ENCODE results near the gene GPC5. TPM values are rescaled to one million over a fixed set of nuclear protein-coding genes. Genes with fewer than 3 reads are reported as not detected.

Gene GPC5
- total RNA-seq, 1 donor from 2014 or later, result 0.07 TPM

DNA sequence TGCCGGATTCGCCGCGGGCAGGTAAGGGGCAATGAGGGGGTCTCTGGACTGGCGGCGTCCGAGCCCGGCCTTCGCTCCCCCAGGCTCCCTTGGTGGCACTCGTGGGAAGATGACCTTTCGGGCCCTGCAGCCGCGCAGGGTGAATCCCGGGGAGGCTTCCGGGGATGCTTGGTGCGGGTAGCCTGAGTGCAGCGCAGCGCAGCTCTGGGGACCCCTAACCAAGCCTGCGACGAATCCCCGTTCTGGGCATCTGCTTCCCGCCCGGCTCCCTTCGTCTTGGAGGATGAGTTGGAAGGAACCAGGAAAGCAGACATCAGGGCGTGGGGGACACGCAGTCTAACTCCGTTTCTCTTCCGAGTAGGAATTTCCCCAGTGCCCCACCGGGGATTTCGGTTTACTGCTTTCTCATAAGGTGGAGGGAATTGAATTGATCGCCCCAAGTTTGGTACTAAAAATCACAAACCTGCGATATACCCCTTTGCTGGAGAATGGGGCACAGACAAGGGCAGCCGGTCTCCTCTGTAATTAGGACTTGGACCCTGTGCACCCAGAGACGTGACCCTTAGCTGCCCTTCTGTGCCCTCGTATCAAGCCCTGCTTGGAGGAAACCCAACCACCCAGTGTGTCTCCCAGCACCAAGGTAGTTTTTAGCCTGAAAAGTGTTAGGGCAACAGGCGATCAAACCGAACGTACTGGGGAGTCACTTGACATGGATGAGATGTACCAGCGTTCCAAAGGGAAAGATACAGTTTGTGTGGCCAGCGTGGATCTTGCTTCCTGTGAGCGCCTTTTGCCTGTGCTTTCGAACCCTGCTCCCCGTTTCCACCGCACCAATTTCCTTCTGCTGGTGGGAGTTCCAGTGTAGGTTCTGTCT lies 1.0 kb downstream of the GPC5 start:
- Histone ChIP-seq H3F3A (ENCODE audit: low read depth) (no peaks in the 10 kb centered on the region), H3K4me3 (peak overlapping the region; percentile 62), H3K27ac (no peak overlapping the region), H3K9ac (no peak overlapping the region), H4K20me1 (ENCODE audit: low read depth) (peaks cover 16% of the 10 kb centered on the region), H3K36me3 (no peaks in the 10 kb centered on the region), H3K4me1 (no peaks in the 10 kb centered on the region), H3K79me2 (ENCODE audit: low read depth) (no peaks in the 10 kb centered on the region), H3K9me3 (ENCODE audit: low read depth) (no peaks in the 10 kb centered on the region), H2AFZ (replicated peaks) (peak overlapping the region; percentile 74), H3K27me3 (peaks cover 93% of the 10 kb centered on the region), H3K4me2 (peak overlapping the region; percentile 90)
- peak overlapping the region; percentile 81 for H3K4me3 Mint-ChIP-seq
- DNase-seq (ENCODE audit: low spot score), result peak; percentile 34
- H3K9me3 Mint-ChIP-seq, result no peaks in the 10 kb centered on the region
- TF ChIP-seq, protein P1, sequence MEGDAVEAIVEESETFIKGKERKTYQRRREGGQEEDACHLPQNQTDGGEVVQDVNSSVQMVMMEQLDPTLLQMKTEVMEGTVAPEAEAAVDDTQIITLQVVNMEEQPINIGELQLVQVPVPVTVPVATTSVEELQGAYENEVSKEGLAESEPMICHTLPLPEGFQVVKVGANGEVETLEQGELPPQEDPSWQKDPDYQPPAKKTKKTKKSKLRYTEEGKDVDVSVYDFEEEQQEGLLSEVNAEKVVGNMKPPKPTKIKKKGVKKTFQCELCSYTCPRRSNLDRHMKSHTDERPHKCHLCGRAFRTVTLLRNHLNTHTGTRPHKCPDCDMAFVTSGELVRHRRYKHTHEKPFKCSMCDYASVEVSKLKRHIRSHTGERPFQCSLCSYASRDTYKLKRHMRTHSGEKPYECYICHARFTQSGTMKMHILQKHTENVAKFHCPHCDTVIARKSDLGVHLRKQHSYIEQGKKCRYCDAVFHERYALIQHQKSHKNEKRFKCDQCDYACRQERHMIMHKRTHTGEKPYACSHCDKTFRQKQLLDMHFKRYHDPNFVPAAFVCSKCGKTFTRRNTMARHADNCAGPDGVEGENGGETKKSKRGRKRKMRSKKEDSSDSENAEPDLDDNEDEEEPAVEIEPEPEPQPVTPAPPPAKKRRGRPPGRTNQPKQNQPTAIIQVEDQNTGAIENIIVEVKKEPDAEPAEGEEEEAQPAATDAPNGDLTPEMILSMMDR (IDR thresholded peaks at IDR 0.05), result no peak
- TF ChIP-seq EZH2phosphoT487 (IDR thresholded peaks at IDR 0.05) (peak; percentile 62), EZH2 (IDR thresholded peaks at IDR 0.05) (peak; percentile 80)
- H3K36me3 Mint-ChIP-seq, result no peaks in the 10 kb centered on the region
- H3K27me3 Mint-ChIP-seq (ENCODE audit: insufficient read depth, low read depth), result peaks cover 27% of the 10 kb centered on the region
- no peak overlapping the region for H3K27ac Mint-ChIP-seq
- H3K4me1 Mint-ChIP-seq, result peaks cover 5% of the 10 kb centered on the region

DNA sequence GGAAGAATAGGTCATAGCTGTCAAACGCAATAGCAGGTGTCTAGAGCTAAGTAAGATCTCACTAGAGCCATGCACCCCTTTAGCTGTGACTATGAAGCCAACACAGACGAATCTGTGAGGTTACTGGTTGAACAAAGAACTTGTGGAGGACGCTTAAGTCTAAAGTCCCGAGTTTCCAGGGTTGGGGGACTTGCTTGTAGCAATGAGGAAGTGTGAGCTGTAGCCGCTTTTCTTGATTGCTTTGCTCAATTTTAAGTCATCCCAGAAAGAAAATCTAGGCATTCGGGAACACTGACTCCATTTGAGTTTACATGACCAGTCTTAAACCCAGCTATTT lies 1.6 kb downstream of the GPC5 start:
- peak; percentile 4 for DNase-seq (ENCODE audit: low spot score)
- H3K79me2 ChIP-seq (ENCODE audit: low read depth), result no peaks in the 10 kb centered on the region
- no peaks in the 10 kb centered on the region for H3F3A ChIP-seq (ENCODE audit: low read depth)
- no peaks in the 10 kb centered on the region for H3K9me3 ChIP-seq (ENCODE audit: low read depth)
- H3K27ac ChIP-seq, result no peak overlapping the region
- no peak overlapping the region for H2AFZ ChIP-seq (replicated peaks)
- TF ChIP-seq, protein P1 (IDR thresholded peaks at IDR 0.05), result no peak
- no peak for TF ChIP-seq EZH2 (IDR thresholded peaks at IDR 0.05)
- no peak for TF ChIP-seq EZH2phosphoT487 (IDR thresholded peaks at IDR 0.05)
- no peaks in the 10 kb centered on the region for H3K36me3 ChIP-seq
- peaks cover 27% of the 10 kb centered on the region for H3K27me3 Mint-ChIP-seq (ENCODE audit: insufficient read depth, low read depth)
- H3K4me3 Mint-ChIP-seq, result peak overlapping the region; percentile 81
- no peaks in the 10 kb centered on the region for H3K4me1 ChIP-seq
- peaks cover 16% of the 10 kb centered on the region for H4K20me1 ChIP-seq (ENCODE audit: low read depth)
- H3K4me1 Mint-ChIP-seq, result peaks cover 5% of the 10 kb centered on the region
- no peaks in the 10 kb centered on the region for H3K9me3 Mint-ChIP-seq
- no peak overlapping the region for H3K4me2 ChIP-seq
- H3K27ac Mint-ChIP-seq, result no peak overlapping the region
- peaks cover 88% of the 10 kb centered on the region for H3K27me3 ChIP-seq
- no peak overlapping the region for H3K4me3 ChIP-seq
- no peaks in the 10 kb centered on the region for H3K36me3 Mint-ChIP-seq
- no peak overlapping the region for H3K9ac ChIP-seq

DNA sequence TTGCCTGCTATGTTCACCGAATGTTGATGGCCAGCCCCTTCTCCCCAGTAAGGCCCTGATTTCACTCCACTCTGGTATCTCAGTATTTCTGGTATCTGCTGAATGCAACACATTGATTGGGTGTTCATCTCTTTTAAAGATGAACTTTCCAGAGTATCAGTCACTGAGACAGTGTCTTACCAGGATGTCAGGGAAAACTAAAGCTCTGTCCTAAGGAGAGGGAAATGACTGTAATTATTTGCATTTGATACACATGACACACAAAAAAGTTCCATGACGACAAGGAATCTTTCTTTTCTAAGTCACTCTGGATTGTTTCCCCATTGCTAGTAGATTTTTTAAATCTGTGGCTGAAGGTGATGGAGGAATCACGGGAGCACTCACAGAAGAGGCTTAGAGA lies 2.2 kb downstream of the GPC5 start:
- H3K4me2 ChIP-seq, result no peak overlapping the region
- no peak for TF ChIP-seq EZH2phosphoT487 (IDR thresholded peaks at IDR 0.05)
- no peak for TF ChIP-seq EZH2 (IDR thresholded peaks at IDR 0.05)
- TF ChIP-seq, protein P1 (IDR thresholded peaks at IDR 0.05), result no peak
- peaks cover 5% of the 10 kb centered on the region for H3K4me1 Mint-ChIP-seq
- DNase-seq (ENCODE audit: low spot score), result no peak
- H3K27ac Mint-ChIP-seq, result no peak overlapping the region
- H3K36me3 Mint-ChIP-seq, result no peaks in the 10 kb centered on the region
- peaks cover 27% of the 10 kb centered on the region for H3K27me3 Mint-ChIP-seq (ENCODE audit: insufficient read depth, low read depth)
- H3F3A ChIP-seq (ENCODE audit: low read depth), result no peaks in the 10 kb centered on the region
- H4K20me1 ChIP-seq (ENCODE audit: low read depth), result peaks cover 16% of the 10 kb centered on the region
- H3K79me2 ChIP-seq (ENCODE audit: low read depth), result no peaks in the 10 kb centered on the region
- no peak overlapping the region for H2AFZ ChIP-seq (replicated peaks)
- H3K9me3 ChIP-seq (ENCODE audit: low read depth), result no peaks in the 10 kb centered on the region
- no peaks in the 10 kb centered on the region for H3K36me3 ChIP-seq
- H3K4me3 Mint-ChIP-seq, result peak overlapping the region; percentile 24
- no peak overlapping the region for H3K4me3 ChIP-seq
- no peak overlapping the region for H3K27ac ChIP-seq
- H3K27me3 ChIP-seq, result peaks cover 82% of the 10 kb centered on the region
- no peaks in the 10 kb centered on the region for H3K4me1 ChIP-seq
- no peak overlapping the region for H3K9ac ChIP-seq
- H3K9me3 Mint-ChIP-seq, result no peaks in the 10 kb centered on the region
